Measurements from ENCODE around the gene XDH.

Gene XDH

GRCh38 chr2:31401580-31401979 lies 13.0 kb downstream of the XDH start:
- no peak for FAIRE-seq

- FAIRE-seq = no peak
Measured at GRCh38 chr2:31398881-31399280, 15.7 kb downstream of the XDH start.

- FAIRE-seq = no peak
Measured at GRCh38 chr2:31397094-31397493, 17.4 kb downstream of the XDH start.

GRCh38 chr2:31390324-31390723 lies 24.2 kb downstream of the XDH start:
- FAIRE-seq = no peak

- no peak for FAIRE-seq
Measured at GRCh38 chr2:31388736-31389135, 25.8 kb downstream of the XDH start.

GRCh38 chr2:31387850-31388249 lies 26.7 kb downstream of the XDH start:
- FAIRE-seq = no peak

GRCh38 chr2:31386648-31387047 lies 27.9 kb downstream of the XDH start:
- FAIRE-seq = no peak

GRCh38 chr2:31386172-31386571 lies 28.4 kb downstream of the XDH start:
- no peak for FAIRE-seq

GRCh38 chr2:31384771-31385276 lies 29.7 kb downstream of the XDH start:
- no peak for FAIRE-seq

- no peak for FAIRE-seq
Measured at GRCh38 chr2:31384351-31384750, 30.2 kb downstream of the XDH start.

- no peak for FAIRE-seq
Measured at GRCh38 chr2:31383471-31384153, 30.9 kb downstream of the XDH start.

GRCh38 chr2:31382452-31383120 lies 32.0 kb downstream of the XDH start:
- no peak for FAIRE-seq

GRCh38 chr2:31381601-31382000 lies 32.9 kb downstream of the XDH start:
- FAIRE-seq = no peak

- FAIRE-seq = no peak
Measured at GRCh38 chr2:31380243-31380642, 34.3 kb downstream of the XDH start.

GRCh38 chr2:31379747-31380146 lies 34.8 kb downstream of the XDH start:
- FAIRE-seq = no peak

GRCh38 chr2:31378791-31379501 lies 35.6 kb downstream of the XDH start:
- FAIRE-seq = no peak

- FAIRE-seq = no peak
Measured at GRCh38 chr2:31378389-31378788, 36.2 kb downstream of the XDH start.

- no peak for FAIRE-seq
Measured at GRCh38 chr2:31373127-31373526, 41.4 kb downstream of the XDH start.

GRCh38 chr2:31372097-31372496 lies 42.4 kb downstream of the XDH start:
- no peak for FAIRE-seq

- no peak for FAIRE-seq
Measured at GRCh38 chr2:31371691-31372090, 42.9 kb downstream of the XDH start.

- FAIRE-seq = no peak
Measured at GRCh38 chr2:31366733-31367132, 47.8 kb downstream of the XDH start.

- FAIRE-seq = no peak
Measured at GRCh38 chr2:31365834-31366505, 48.6 kb downstream of the XDH start.

- no peak for FAIRE-seq
Measured at GRCh38 chr2:31365348-31365747, 49.2 kb downstream of the XDH start.
